ENCODE results near the gene RHOBTB3. TPM values are rescaled to one million over a fixed set of nuclear protein-coding genes. Genes with fewer than 3 reads are reported as not detected.

RHOBTB3 gene
- total and polyA plus RNA-seq, 2 donors, result 24.0 to 282 TPM

DNA sequence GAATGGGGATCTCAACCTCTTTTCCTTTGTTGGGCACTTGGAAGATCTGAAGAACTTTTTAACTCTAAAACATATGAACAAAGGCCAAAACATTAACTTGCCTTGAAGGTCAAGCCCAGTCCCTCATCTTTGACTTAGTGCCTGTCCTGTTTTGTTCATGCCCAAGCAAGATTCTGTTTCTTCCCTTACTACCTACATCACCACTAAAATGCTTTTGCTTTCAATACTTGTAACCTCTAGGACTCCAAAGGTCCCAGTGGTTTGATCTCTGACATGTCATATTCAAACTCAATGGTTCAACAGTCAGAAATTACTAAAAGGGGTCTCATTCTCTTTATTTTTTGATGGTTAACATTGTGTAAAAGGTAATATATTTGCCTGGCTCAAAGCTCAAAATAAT is 67.4 kb downstream of the RHOBTB3 start:
- no peak overlapping the region for H3K27ac ChIP-seq (ENCODE audit: low read depth)
- H3K4me1 ChIP-seq (ENCODE audit: insufficient read depth), result no peaks in the 10 kb centered on the region
- no peaks in the 10 kb centered on the region for H3K36me3 ChIP-seq (ENCODE audit: insufficient read depth)
- H3K4me3 ChIP-seq (ENCODE audit: low read depth, low read length), result no peak overlapping the region
- DNase-seq (ENCODE audit: extremely low spot score), result no peak

DNA sequence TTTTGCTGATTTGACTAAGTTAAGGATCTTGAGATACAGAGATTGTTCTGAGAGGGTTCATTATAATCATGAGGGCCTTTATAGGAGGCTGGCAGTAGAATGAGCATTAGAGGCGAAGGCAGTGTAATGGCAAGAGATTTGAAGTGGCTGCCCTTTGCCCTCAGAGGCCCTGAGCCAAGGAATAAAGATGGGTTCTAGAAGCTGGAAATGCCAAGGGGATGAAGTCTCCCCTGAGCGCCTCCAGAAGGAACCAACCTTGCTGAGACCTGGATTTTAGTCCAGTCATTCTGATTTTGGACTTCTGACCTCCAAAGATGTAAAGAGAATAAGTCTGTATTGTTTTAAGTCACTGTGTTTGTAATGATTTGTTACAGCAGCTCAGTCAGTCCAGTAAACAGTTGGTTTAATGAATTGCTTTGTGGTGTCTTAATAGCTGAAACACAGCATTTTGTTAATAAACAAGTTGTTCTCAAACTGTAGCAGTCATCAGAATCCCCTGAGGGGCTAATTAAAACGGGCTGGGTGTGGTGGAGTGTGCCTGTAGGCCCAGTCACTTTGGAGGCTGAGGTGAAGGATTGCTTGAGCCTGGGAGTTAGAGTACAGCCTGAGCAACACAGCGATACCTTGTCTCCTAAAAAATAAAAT is 68.2 kb downstream of the RHOBTB3 start:
- no peak overlapping the region for H3K4me3 ChIP-seq (ENCODE audit: low read depth, low read length)
- no peaks in the 10 kb centered on the region for H3K4me1 ChIP-seq (ENCODE audit: insufficient read depth)
- H3K36me3 ChIP-seq (ENCODE audit: insufficient read depth), result no peaks in the 10 kb centered on the region
- H3K27ac ChIP-seq (ENCODE audit: low read depth), result no peak overlapping the region
- DNase-seq (ENCODE audit: extremely low spot score), result no peak
- WGBS, result 94% methylated on average over 4 of the region's 4 CpGs

DNA sequence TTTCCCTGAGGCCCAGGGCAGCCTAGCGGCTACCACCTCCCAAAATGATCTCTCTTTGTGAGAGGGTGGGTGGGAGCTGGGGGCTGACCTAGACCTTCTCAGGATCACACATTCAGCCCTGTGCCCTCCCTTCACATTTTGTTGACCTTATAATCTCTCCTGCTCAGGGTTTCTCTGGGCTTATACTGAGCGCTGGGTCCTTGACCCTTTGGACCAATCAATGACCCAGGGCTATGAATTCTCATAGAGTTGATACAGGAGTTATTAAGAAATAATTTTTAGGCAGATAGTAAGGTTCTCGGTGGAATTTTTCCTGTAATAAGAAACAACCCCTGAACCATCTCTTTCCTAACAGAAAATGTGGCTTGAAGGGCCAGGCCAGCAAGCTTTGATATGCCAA is 69.4 kb downstream of the RHOBTB3 start:
- Histone ChIP-seq H3K27ac (ENCODE audit: low read depth) (no peak overlapping the region), H3K36me3 (ENCODE audit: insufficient read depth) (no peaks in the 10 kb centered on the region), H3K4me3 (ENCODE audit: low read depth, low read length) (no peak overlapping the region), H3K4me1 (ENCODE audit: insufficient read depth) (no peaks in the 10 kb centered on the region)
- 99% methylated on average over 3 of the region's 3 CpGs for WGBS
- DNase-seq (ENCODE audit: extremely low spot score), result no peak

DNA sequence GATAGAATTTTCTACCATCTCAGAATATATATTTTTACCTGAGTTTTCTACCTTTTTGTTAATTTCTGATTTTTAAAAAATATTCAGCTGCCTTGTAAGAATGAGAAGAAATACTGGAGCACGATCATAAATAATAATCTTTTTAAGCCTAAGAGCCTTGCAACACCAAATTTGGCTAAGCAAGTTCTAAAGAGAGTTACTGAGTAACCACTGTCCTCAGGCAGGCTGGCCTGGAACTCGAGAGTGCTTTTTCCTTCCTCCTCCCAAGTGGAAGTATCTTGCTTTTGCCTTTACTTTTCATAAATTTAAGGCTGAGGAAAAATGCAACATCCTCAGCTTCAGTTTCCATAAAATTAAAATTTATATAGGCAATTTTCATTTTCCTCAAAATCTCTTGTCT is 70.4 kb downstream of the RHOBTB3 start:
- no peak for DNase-seq (ENCODE audit: extremely low spot score)
- H3K27ac ChIP-seq (ENCODE audit: low read depth), result no peak overlapping the region
- no peak overlapping the region for H3K4me3 ChIP-seq (ENCODE audit: low read depth, low read length)
- 29% methylated on average over 2 of the region's 2 CpGs for WGBS
- no peaks in the 10 kb centered on the region for H3K4me1 ChIP-seq (ENCODE audit: insufficient read depth)
- no peaks in the 10 kb centered on the region for H3K36me3 ChIP-seq (ENCODE audit: insufficient read depth)

DNA sequence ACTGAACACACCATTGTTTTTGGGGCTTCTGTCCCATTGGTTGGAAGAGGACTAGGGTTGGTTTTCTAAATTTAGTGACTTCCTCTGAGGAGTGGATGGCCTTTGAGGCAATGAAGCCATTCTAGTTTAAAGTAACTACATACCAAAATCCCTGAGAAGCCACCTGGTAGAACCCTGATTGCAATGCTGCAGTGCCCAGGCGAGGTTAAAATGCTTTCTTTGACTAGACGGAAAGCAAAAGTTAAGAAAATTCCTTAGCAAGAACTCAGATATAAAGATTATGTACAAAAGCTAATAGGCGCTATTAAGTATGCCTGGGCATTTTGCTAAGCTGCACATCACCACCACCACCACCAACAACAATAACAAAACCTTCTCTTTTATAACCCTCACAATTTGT is 70.8 kb downstream of the RHOBTB3 start:
- Histone ChIP-seq H3K4me1 (ENCODE audit: insufficient read depth) (no peaks in the 10 kb centered on the region), H3K36me3 (ENCODE audit: insufficient read depth) (no peaks in the 10 kb centered on the region), H3K27ac (ENCODE audit: low read depth) (no peak overlapping the region), H3K4me3 (ENCODE audit: low read depth, low read length) (no peak overlapping the region)
- DNase-seq (ENCODE audit: extremely low spot score), result no peak
- 94% methylated on average over 3 of the region's 3 CpGs for WGBS

DNA sequence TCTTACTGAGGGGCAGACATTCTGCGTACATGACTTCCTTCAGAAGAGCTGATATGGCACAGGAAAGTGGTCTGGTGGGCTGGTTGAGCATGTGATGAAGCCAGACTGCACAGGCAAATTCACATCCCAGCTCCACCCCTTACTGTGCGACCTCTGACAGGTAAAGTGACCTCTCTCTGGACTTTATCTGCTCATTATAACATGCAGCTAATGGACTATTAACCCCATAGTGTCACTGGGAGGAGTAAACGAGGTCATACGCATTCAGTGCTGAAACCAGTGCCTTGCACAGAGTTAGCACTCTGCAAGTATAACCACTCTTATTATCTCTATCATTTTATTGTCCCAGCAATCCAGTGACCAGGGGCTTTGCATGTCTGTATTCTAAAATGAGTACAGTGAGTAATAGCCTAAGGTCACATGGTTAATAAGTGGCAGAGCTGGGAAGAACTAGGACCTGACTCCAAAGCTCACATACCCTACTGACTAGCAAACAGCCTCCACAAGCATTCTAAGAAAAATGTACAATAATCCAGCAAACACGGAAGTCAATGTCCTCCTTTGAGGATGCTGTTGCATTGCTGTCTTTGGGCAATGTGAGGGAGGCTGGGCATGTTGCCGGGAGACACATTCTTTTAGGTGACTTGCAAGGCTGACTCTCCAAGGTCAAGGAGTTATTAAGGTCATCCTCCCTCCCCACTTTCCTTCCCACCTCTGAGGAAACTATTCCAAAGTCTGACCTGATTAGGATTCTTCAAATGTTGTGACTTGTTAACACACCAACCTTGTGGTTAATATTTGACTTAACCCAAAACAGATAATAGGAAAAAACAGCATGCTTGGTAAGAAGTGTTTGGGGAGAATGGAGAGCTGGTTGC is 72.4 kb downstream of the RHOBTB3 start:
- no peak overlapping the region for H3K27ac ChIP-seq (ENCODE audit: low read depth)
- DNase-seq (ENCODE audit: extremely low spot score), result no peak
- WGBS, result 78% methylated on average over 6 of the region's 6 CpGs
- H3K36me3 ChIP-seq (ENCODE audit: insufficient read depth), result no peaks in the 10 kb centered on the region
- no peak overlapping the region for H3K4me3 ChIP-seq (ENCODE audit: low read depth, low read length)
- no peaks in the 10 kb centered on the region for H3K4me1 ChIP-seq (ENCODE audit: insufficient read depth)

DNA sequence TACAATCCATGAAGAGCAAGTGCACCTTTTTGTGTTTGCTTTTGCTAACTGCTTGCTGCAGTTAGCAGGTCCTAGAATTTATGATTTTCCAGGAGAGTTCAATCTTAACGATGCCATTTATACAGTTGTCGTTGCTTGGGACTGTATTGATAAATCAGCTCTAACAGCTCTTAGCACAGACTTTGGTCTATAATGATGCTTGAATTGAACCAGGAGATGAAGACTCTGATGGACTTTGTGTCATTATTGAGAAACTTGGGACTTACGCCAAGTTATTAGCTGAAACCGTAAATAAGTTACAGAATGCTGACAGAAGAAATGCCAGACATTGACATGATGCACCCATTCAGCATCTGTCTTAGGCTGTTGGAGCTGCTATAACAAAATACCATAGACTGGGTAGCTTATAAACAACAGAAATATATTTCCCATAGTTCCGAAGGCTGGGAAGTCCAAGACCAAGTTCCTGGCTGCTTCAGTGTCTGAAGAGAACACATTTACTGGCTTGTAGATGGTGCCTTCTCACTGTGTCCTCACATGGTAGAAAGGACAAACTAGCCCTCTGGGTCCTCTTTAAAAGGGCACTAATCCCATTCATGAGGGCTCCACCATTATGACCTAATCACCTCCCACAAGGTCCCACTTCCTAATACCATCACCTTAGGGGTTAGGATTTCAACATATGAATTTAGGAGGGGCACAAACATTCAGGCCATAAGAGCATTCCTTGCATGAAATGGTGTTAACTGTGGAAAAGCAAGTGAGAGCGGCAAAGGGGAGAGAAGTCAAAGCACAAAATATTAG is 73.8 kb downstream of the RHOBTB3 start:
- H3K36me3 ChIP-seq (ENCODE audit: insufficient read depth), result no peaks in the 10 kb centered on the region
- peaks cover 1% of the 10 kb centered on the region for H3K4me1 ChIP-seq (ENCODE audit: insufficient read depth)
- no peak overlapping the region for H3K4me3 ChIP-seq (ENCODE audit: low read depth, low read length)
- DNase-seq (ENCODE audit: extremely low spot score), result no peak
- WGBS, result 88% methylated on average over 6 of the region's 6 CpGs
- no peak overlapping the region for H3K27ac ChIP-seq (ENCODE audit: low read depth)

DNA sequence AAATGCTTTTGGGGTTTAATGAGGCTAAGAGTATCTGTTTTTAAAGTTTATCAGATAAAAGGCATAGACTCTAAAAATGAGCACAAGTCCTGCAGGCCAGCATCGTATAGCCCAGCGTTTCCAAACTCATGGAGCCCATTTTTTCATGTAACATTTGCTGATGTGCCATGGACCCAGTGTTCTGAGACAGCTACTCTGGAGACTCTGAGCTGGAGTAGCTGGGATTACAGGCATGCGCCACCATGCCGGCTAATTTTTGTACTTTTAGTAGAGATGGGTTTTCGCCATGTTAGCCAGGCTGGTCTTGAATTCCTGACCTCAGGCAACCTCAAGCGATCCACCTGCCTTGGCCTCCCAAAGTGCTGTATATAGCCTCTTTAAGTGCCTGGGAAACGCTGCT is 75.6 kb downstream of the RHOBTB3 start:
- Histone ChIP-seq H3K4me1 (ENCODE audit: insufficient read depth) (peaks cover 4% of the 10 kb centered on the region), H3K36me3 (ENCODE audit: insufficient read depth) (no peaks in the 10 kb centered on the region), H3K4me3 (ENCODE audit: low read depth, low read length) (no peak overlapping the region), H3K27ac (ENCODE audit: low read depth) (no peak overlapping the region)
- 88% methylated on average over 7 of the region's 7 CpGs for WGBS
- no peak for DNase-seq (ENCODE audit: extremely low spot score)

DNA sequence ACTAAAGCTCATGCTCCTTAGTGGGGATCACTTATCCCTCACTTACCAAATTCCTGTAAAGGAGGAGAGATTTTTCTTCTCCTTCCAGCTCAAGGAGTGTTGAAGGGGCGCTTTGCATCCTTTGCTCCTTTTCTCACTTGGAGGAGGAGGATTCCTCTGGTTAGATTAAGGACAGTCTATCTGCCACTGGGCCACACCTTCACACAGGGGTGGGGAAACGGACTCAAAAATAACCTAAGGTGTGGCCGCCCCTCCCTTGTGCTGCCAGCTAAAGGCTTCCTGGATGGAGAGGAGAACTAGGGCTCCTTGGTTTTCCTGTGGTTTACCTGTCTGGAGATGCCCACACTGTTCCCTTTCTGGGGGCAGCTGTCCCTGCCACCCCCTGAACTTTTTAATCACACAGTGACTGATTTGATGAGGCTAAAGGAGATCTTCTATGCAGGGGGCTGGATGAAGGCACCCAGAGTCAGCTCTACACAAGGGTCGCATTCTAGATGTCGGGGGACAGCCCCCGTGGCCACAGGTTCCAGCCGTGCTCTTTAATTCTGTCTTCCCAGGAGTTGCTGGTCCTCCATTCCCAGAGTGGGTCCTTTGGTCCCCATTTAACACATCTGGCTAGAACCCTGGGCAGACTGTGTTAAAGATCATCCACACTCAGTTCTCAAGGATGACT is 77.0 kb downstream of the RHOBTB3 start:
- peak overlapping the region; percentile 79 for H3K27ac ChIP-seq (ENCODE audit: low read depth)
- no peaks in the 10 kb centered on the region for H3K36me3 ChIP-seq (ENCODE audit: insufficient read depth)
- no peak overlapping the region for H3K4me3 ChIP-seq (ENCODE audit: low read depth, low read length)
- peaks cover 4% of the 10 kb centered on the region for H3K4me1 ChIP-seq (ENCODE audit: insufficient read depth)
- no peak for DNase-seq (ENCODE audit: extremely low spot score)
- WGBS, result 71% methylated on average over 7 of the region's 7 CpGs

DNA sequence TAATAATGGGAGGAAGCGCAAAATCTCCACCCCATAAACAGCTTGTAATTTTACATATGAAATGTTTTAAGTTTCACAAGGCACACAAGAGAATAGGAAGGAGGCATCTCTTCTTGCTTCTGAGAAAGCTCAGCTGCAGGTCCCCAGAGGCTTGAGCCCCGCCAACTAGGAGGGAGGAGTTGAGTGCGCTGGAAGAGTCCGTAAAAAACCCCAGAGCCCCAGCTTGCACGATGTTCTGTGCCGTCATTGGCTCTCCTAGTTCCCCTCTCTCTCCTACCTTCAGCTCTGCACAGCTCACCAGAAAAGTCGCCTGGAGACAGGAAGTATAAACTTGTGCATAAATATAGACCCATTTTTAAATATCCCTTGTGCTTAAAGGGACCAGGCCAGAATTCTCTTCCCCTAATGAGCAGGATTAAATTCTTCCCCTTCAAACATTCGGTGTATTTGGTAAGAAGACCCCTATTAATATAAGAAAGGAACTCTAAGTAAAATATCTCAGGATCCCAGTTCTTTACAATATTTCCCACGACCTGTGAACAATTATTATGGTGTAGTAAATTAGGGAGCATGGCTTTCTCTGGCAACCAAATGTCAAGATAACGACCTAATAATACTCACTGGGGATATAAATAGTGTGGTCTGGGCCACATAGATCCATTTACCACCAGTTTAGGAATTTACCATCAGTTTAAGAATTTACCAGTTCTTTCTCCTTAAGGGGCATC is 77.7 kb downstream of the RHOBTB3 start:
- 9% methylated on average over 10 of the region's 10 CpGs for WGBS
- peak; percentile 77 for DNase-seq (ENCODE audit: extremely low spot score)
- H3K4me1 ChIP-seq (ENCODE audit: insufficient read depth), result peaks cover 4% of the 10 kb centered on the region
- no peaks in the 10 kb centered on the region for H3K36me3 ChIP-seq (ENCODE audit: insufficient read depth)
- no peak overlapping the region for H3K4me3 ChIP-seq (ENCODE audit: low read depth, low read length)
- peak overlapping the region; percentile 79 for H3K27ac ChIP-seq (ENCODE audit: low read depth)

DNA sequence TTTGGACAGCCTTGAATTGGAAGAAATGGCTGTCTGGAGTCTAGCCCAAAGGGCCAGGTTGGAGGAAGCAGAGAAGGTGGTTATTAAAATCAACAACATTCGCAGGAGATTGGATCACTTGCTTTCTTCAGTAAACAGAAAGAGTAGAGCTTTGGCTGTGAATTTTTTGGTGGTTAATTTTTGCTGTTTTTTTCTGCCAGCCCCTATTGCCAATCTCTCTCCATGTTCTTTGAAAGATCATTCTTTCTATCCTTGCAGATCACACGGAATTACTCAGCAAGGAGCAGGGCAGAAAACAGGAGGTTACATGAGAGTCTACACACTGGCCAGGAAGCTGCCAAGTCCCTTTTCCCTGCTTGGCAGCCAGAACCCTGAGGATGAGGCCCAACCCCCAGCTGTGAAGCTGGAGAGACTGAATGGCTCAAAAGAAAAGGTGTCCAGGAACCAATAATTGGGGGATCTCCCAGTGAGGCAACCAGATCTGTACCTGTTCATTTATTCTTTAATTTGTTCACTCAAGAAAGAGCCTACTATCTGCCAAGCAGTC is 78.4 kb downstream of the RHOBTB3 start:
- Histone ChIP-seq H3K36me3 (ENCODE audit: insufficient read depth) (no peaks in the 10 kb centered on the region), H3K4me1 (ENCODE audit: insufficient read depth) (peaks cover 4% of the 10 kb centered on the region), H3K27ac (ENCODE audit: low read depth) (peak overlapping the region; percentile 78), H3K4me3 (ENCODE audit: low read depth, low read length) (no peak overlapping the region)
- 17% methylated on average over 2 of the region's 2 CpGs for WGBS
- DNase-seq (ENCODE audit: extremely low spot score), result no peak

DNA sequence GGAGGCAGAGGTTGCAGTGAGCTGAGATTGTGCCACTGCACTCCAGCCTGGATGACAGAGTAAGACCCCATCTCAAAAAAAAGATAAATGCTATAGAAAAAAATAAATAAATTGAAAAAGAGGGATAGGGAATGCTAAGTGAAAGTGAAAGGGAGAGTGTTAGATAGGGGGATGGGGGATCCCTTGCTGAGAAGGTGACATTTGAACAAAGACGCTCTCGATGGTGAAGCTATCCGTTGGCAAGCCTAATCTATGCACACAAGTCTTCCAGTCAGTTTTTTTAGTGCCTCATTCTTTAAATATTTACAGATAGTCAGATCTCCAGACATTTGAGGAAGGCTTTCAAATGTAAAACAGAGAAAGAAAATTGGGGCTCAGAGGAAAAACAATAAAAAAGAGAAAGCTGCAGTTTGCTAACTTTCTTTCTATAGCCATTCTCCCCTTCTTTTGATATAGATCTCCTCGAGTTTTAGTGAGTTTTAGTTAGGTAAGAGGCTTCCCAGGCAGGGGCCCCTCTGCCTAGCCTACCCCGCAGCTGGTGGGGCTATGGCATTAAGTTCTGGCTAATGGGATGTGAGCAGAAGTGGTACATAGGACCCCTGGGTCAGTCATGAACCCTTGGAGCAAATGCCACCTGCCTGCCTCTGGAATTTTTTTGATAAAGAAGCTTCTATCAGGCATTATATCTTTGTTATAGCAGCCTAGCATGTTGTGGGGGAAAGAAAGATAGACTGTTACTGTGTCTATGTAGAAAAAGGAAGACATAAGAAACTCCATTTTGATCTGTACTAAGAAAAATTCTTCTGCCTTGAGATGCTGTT is 79.4 kb downstream of the RHOBTB3 start:
- Histone ChIP-seq H3K4me3 (ENCODE audit: low read depth, low read length) (no peak overlapping the region), H3K4me1 (ENCODE audit: insufficient read depth) (peaks cover 4% of the 10 kb centered on the region), H3K36me3 (ENCODE audit: insufficient read depth) (no peaks in the 10 kb centered on the region), H3K27ac (ENCODE audit: low read depth) (peak overlapping the region; percentile 53)
- 28% methylated on average over 5 of the region's 5 CpGs for WGBS
- DNase-seq (ENCODE audit: extremely low spot score), result no peak
